B cell (primary cell): ENCODE results near the gene CLDN25.

ENCODE experiments used
- EZH2 ChIP-seq: IDR thresholded peaks from 2 replicates; pipeline ENCODE4 v1.6.1; 2012; ENCODE audit warnings: borderline replicate concordance, low read depth, mild to moderate bottlenecking, moderate library complexity, low read length; ENCODE audit not compliant: insufficient read depth, poor library complexity, severe bottlenecking
- TF ChIP-seq, protein P1 (sequence below): fragments of 200-600 bp; IDR thresholded peaks from one replicate; pipeline ENCODE4 v1.8.0; 2022; ENCODE audit warnings: antibody characterized with exemption, mild to moderate bottlenecking

DNA sequence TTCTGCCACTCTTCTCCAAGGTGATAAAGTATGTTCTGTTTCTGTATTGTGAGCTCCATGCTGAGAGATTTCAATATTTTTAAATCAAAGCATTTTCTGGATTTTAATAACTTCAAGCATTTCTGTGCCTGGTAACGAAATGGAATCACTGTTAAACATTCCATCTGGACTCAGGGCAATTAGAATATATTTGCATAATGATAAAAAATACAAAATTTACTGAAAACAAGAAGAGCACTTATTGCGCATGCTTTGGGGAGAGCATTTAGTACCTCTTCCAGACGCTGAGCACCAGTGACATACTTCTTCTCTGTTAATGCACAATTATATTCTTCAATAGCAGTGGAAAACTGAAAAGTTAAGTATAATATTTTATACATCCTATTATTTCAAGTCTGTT, 19.4 kb upstream of the CLDN25 start:
- TF ChIP-seq, protein P1, sequence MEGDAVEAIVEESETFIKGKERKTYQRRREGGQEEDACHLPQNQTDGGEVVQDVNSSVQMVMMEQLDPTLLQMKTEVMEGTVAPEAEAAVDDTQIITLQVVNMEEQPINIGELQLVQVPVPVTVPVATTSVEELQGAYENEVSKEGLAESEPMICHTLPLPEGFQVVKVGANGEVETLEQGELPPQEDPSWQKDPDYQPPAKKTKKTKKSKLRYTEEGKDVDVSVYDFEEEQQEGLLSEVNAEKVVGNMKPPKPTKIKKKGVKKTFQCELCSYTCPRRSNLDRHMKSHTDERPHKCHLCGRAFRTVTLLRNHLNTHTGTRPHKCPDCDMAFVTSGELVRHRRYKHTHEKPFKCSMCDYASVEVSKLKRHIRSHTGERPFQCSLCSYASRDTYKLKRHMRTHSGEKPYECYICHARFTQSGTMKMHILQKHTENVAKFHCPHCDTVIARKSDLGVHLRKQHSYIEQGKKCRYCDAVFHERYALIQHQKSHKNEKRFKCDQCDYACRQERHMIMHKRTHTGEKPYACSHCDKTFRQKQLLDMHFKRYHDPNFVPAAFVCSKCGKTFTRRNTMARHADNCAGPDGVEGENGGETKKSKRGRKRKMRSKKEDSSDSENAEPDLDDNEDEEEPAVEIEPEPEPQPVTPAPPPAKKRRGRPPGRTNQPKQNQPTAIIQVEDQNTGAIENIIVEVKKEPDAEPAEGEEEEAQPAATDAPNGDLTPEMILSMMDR = no peak
- TF ChIP-seq EZH2 = no peak
